IMR-90 (cell line): ENCODE measurements around the gene CELSR1. TPM values are rescaled to one million over a fixed set of nuclear protein-coding genes. Genes with fewer than 3 reads are reported as not detected.

Source experiments
- ATAC-seq: fragments of 200-7000 bp; cut with Tn5 transposase; 2 replicates; pipeline ENCODE4 v1.9.1; 2020; ENCODE audit warnings: low read depth, mild to moderate bottlenecking, moderate library complexity
- BruUV-seq: library from RNA; stranded (reverse); fragments of 400-500 nt; replicated peaks from 2 replicates; lab custom pipeline; 2021; lab: Mats Ljungman, UMichigan
- CTCF ChIA-PET: fragments of 300-600 bp; formaldehyde crosslinking; extraction: SDS; loops from one replicate; lab custom pipeline; 2021; ENCODE audit warnings: antibody characterized with exemption; lab: Yijun Ruan, JAX
- POLR2A ChIA-PET: fragments of 300-600 bp; sonication (Branson Sonifier 250); formaldehyde crosslinking; loops from one replicate; lab custom pipeline; 2022; ENCODE audit warnings: antibody characterized with exemption; ENCODE audit not compliant: unreplicated experiment; lab: Charles Lee
- DNase-seq: peaks from one replicate; pipeline ENCODE4 v3.0.0; 2013
- H2AFZ ChIP-seq: replicated peaks from 2 replicates; pipeline ENCODE3; 2013; ENCODE audit warnings: low read length, mild to moderate bottlenecking; ENCODE audit not compliant: poor library complexity
- H2AK5ac ChIP-seq: 2 replicates; pipeline ENCODE4 v1.6.1; 2013; ENCODE audit warnings: low read depth, low read length, inconsistent platforms
- H2AK9ac ChIP-seq: replicated peaks from 2 replicates; pipeline ENCODE3; 2013; ENCODE audit warnings: mild to moderate bottlenecking, low read depth, low read length, moderate library complexity; ENCODE audit not compliant: poor library complexity
- H2BK120ac ChIP-seq: 2 replicates; pipeline ENCODE4 v1.6.1; 2013; ENCODE audit warnings: low read depth, low read length, inconsistent platforms
- H2BK15ac ChIP-seq: 3 replicates; pipeline ENCODE4 v1.6.1; 2013; ENCODE audit warnings: low read depth, low read length, inconsistent platforms
- H2BK20ac ChIP-seq: 2 replicates; pipeline ENCODE4 v1.6.1; 2013; ENCODE audit warnings: low read depth, mild to moderate bottlenecking, inconsistent platforms, low read length, moderate library complexity
- H2BK5ac ChIP-seq: 2 replicates; pipeline ENCODE4 v1.6.1; 2013; ENCODE audit warnings: mild to moderate bottlenecking, low read depth, low read length, inconsistent platforms; ENCODE audit not compliant: poor library complexity, severe bottlenecking
- H3K14ac ChIP-seq: replicated peaks from 2 replicates; pipeline ENCODE4 v1.6.1; 2013; ENCODE audit warnings: low read depth, low read length, inconsistent platforms
- H3K18ac ChIP-seq: 2 replicates; pipeline ENCODE4 v1.6.1; 2013; ENCODE audit warnings: low read depth, low read length, control low read depth
- H3K23ac ChIP-seq: 2 replicates; pipeline ENCODE4 v1.6.1; 2013; ENCODE audit warnings: low read depth, low read length, inconsistent platforms
- H3K27ac ChIP-seq: 2 replicates; pipeline ENCODE4 v1.5.1; 2013; ENCODE audit warnings: mild to moderate bottlenecking, control low read depth, low read length; ENCODE audit not compliant: insufficient read depth
- H3K27me3 ChIP-seq: 2 replicates; pipeline ENCODE4 v1.6.1; 2013; ENCODE audit warnings: low read length; ENCODE audit not compliant: control insufficient read depth, insufficient read depth
- H3K36me3 ChIP-seq: 2 replicates; pipeline ENCODE4 v1.6.1; 2013; ENCODE audit warnings: low read length, mixed read lengths; ENCODE audit not compliant: control insufficient read depth, insufficient read depth
- H3K4ac ChIP-seq: 2 replicates; pipeline ENCODE4 v1.6.1; 2013; ENCODE audit warnings: low read depth, low read length, inconsistent platforms
- H3K4me1 ChIP-seq: 2 replicates; pipeline ENCODE4 v1.6.1; 2013; ENCODE audit warnings: low read length, mixed read lengths; ENCODE audit not compliant: control insufficient read depth, insufficient read depth
- H3K4me2 ChIP-seq: 2 replicates; pipeline ENCODE4 v1.6.1; 2013; ENCODE audit warnings: low read depth, mild to moderate bottlenecking, control low read depth, low read length, moderate library complexity
- H3K4me3 ChIP-seq: 2 replicates; pipeline ENCODE4 v1.5.1; 2013; ENCODE audit warnings: low read depth, mild to moderate bottlenecking, control low read depth, low read length, moderate library complexity; ENCODE audit not compliant: insufficient read depth
- H3K56ac ChIP-seq: 2 replicates; pipeline ENCODE4 v1.6.1; 2013; ENCODE audit warnings: low read length, inconsistent platforms; ENCODE audit not compliant: insufficient read depth; ENCODE audit errors: extremely low read depth
- H3K79me1 ChIP-seq, 2 experiments: 2 replicates each; pipeline ENCODE4 v1.6.1; 2013; ENCODE audit warnings: low read length in 2 of 2, inconsistent platforms in 1 of 2, low read depth in 1 of 2
- H3K9ac ChIP-seq: 2 replicates; pipeline ENCODE4 v1.6.1; 2013; ENCODE audit warnings: low read depth, low read length, control low read depth
- H3K9me1 ChIP-seq: 2 replicates; pipeline ENCODE4 v1.6.1; 2013; ENCODE audit warnings: low read length, inconsistent platforms; ENCODE audit not compliant: insufficient read depth
- H3K9me3 ChIP-seq: 2 replicates; pipeline ENCODE4 v1.6.1; 2013; ENCODE audit warnings: low read length; ENCODE audit not compliant: control insufficient read depth, insufficient read depth
- H4K20me1 ChIP-seq: 2 replicates; pipeline ENCODE4 v1.6.1; 2013; ENCODE audit warnings: low read length, inconsistent platforms; ENCODE audit not compliant: insufficient read depth
- H4K5ac ChIP-seq: 2 replicates; pipeline ENCODE4 v1.6.1; 2013; ENCODE audit warnings: mild to moderate bottlenecking, low read depth, low read length, control low read depth
- H4K8ac ChIP-seq, 2 experiments: 2 replicates each; pipeline ENCODE4 v1.6.1; 2013; ENCODE audit warnings: low read depth in 2 of 2, low read length in 2 of 2, control low read depth in 1 of 2, inconsistent platforms in 1 of 2
- H4K91ac ChIP-seq: 2 replicates; pipeline ENCODE4 v1.6.1; 2013; ENCODE audit warnings: low read depth, low read length, inconsistent platforms; ENCODE audit not compliant: insufficient read depth
- BHLHE40 ChIP-seq: fragments of 150-350 bp; IDR thresholded peaks from 2 replicates; pipeline ENCODE4 v1.6.1; 2016; ENCODE audit warnings: mild to moderate bottlenecking, low read depth, low read length
- CTCF ChIP-seq: conservative IDR thresholded peaks from 2 replicates; pipeline ENCODE4 v1.5.1; 2012; ENCODE audit warnings: mild to moderate bottlenecking, low read depth, low read length, improper control_type of control experiment
- ELK1 ChIP-seq: fragments of 150-350 bp; IDR thresholded peaks from 2 replicates; pipeline ENCODE4 v1.6.1; 2016; ENCODE audit warnings: low read depth, mild to moderate bottlenecking, low read length, moderate library complexity, borderline replicate concordance
- FOS ChIP-seq: fragments of 150-350 bp; IDR thresholded peaks from 2 replicates; pipeline ENCODE4 v1.6.1; 2016; ENCODE audit warnings: low read depth, low read length
- MAZ ChIP-seq: IDR thresholded peaks from 2 replicates; pipeline ENCODE4 v1.6.1; 2012; ENCODE audit warnings: low read depth, mild to moderate bottlenecking, low read length, improper control_type of control experiment, moderate library complexity, borderline replicate concordance
- MXI1 ChIP-seq: IDR thresholded peaks from 2 replicates; pipeline ENCODE4 v1.6.1; 2012; ENCODE audit warnings: low read depth, mild to moderate bottlenecking, low read length, moderate library complexity, borderline replicate concordance
- NFE2L2 ChIP-seq: fragments of 150-350 bp; IDR thresholded peaks from 2 replicates; pipeline ENCODE4 v1.6.1; 2016; ENCODE audit warnings: low read depth, mild to moderate bottlenecking, low read length
- POLR2A ChIP-seq: IDR thresholded peaks from 2 replicates; pipeline ENCODE4 v1.6.1; 2012; ENCODE audit warnings: mild to moderate bottlenecking, low read depth, low read length
- RAD21 ChIP-seq: IDR thresholded peaks from 2 replicates; pipeline ENCODE4 v1.6.1; 2012; ENCODE audit warnings: low read length, improper control_type of control experiment
- RCOR1 ChIP-seq: IDR thresholded peaks from 2 replicates; pipeline ENCODE4 v1.6.1; 2012; ENCODE audit warnings: mild to moderate bottlenecking, low read length, improper control_type of control experiment; ENCODE audit not compliant: insufficient replicate concordance
- RFX5 ChIP-seq: IDR thresholded peaks from 2 replicates; pipeline ENCODE4 v1.8.0; 2012; ENCODE audit warnings: low read depth, mild to moderate bottlenecking, low read length, moderate library complexity
- USF2 ChIP-seq: fragments of 150-350 bp; IDR thresholded peaks from 2 replicates; pipeline ENCODE4 v1.6.1; 2017; ENCODE audit warnings: mild to moderate bottlenecking, antibody characterized with exemption, low read length, low read depth
- WGBS, 2 experiments: methylation state at CpG; one replicate each; pipeline versions ENCODE4 v1.1.5 to v1.1.7; 2013; ENCODE audit warnings: missing lambda C conversion rate in 2 of 2; ENCODE audit not compliant: insufficient read length in 1 of 2; ENCODE audit errors: extremely low coverage in 2 of 2; 5-methylcytosine and 5-hydroxymethylcytosine counted together
- dilution Hi-C: fragments of 300-500 bp; cut with HindIII; formaldehyde crosslinking; loops from one replicate; pipeline ENCODE4 v1.14.3; 2018; ENCODE audit warnings: low sequenced_read_pairs; ENCODE audit not compliant: unreplicated experiment
- in situ Hi-C: fragments of 300-500 bp; cut with MboI; formaldehyde crosslinking; loops from 3 replicates; pipeline ENCODE4 v1.14.3; 2019; ENCODE audit warnings: low sequenced_read_pairs, inconsistent platforms, mixed read lengths
- intact Hi-C: fragments of 100-400 bp; cut with micrococcal nuclease; formaldehyde crosslinking; loops from 2 replicates; pipeline ENCODE4 v1.10.0; 2022
- polyA plus RNA-seq, 3 experiments: library from polyadenylated mRNA; depleted of rRNA; stranded (reverse); fragments of >200 nt; gene quantifications; 2 replicates each; pipeline ENCODE4 v1.2.3, GENCODE V29; 2012; ENCODE audit warnings: low replicate concordance in 1 of 3
- total RNA-seq: library from RNA; depleted of rRNA; stranded (reverse); fragments of >200 nt; gene quantifications from 2 replicates; pipeline ENCODE4 v1.2.3, GENCODE V29; 2012

CELSR1 gene
- total and polyA plus RNA-seq, 2 of the 4 experiments (the other 2 are of a cell fraction), result 0.36 to 0.82 TPM

GRCh38 chr22:46509416-46510089 is 27.9 kb downstream of the CELSR1 start:
- H2AK5ac ChIP-seq, result no peak overlapping the region
- no peak overlapping the region for H2BK15ac ChIP-seq
- no peaks in the 10 kb centered on the region; the same call in 1 of the 2 replicates for H3K4me1 ChIP-seq
- no peak for DNase-seq
- H3K4me2 ChIP-seq, result no peak overlapping the region
- no peak overlapping the region for H3K14ac ChIP-seq
- no peak overlapping the region for H3K23ac ChIP-seq
- H2AK9ac ChIP-seq, result peak overlapping the region; percentile 37
- no peak overlapping the region for H3K9ac ChIP-seq
- no peaks in the 10 kb centered on the region for H4K20me1 ChIP-seq
- POLR2A ChIA-PET, result no interaction called here
- H3K56ac ChIP-seq, result no peak overlapping the region
- no peaks in the 10 kb centered on the region for H3K9me1 ChIP-seq
- H3K27me3 ChIP-seq, result peaks cover 10% of the 10 kb centered on the region; the same call in 1 of the 2 replicates
- intact Hi-C loops (no loop called here), dilution Hi-C loops (no loop called here), in situ Hi-C loops (no loop called here)
- no peak for ATAC-seq
- H3K18ac ChIP-seq, result no peak overlapping the region
- H2BK20ac ChIP-seq, result no peak overlapping the region
- H3K79me1 ChIP-seq, result no peaks in the 10 kb centered on the region
- H4K8ac ChIP-seq, result no peak overlapping the region
- CTCF ChIA-PET, result no interaction called here
- no peak overlapping the region for H4K91ac ChIP-seq
- no peak overlapping the region for H4K5ac ChIP-seq
- H3K36me3 ChIP-seq, result no peaks in the 10 kb centered on the region
- 90% methylated on average over 9 of the region's 16 CpGs; no CpG with 5 or more reads in 1 of the 2 experiments for WGBS, 2 experiments
- peak overlapping the region; percentile 23 for H2AFZ ChIP-seq
- TF ChIP-seq ELK1 (no peak), CTCF (no peak), NFE2L2 (no peak), POLR2A (no peak), USF2 (no peak), RCOR1 (no peak), MXI1 (no peak), BHLHE40 (no peak), FOS (no peak), RAD21 (no peak), MAZ (no peak), RFX5 (no peak)
- H2BK5ac ChIP-seq, result no peak overlapping the region
- H2BK120ac ChIP-seq, result no peak overlapping the region
- H3K27ac ChIP-seq, result no peak overlapping the region
- no peaks in the 10 kb centered on the region for H3K9me3 ChIP-seq
- H3K4ac ChIP-seq, result no peak overlapping the region
- H3K4me3 ChIP-seq, result no peak overlapping the region
- BruUV-seq, result no TSS peak
